H1 (cell line): ENCODE data around the gene DYSF. TPM values are rescaled to one million over a fixed set of nuclear protein-coding genes. Genes with fewer than 3 reads are reported as not detected.

Source experiments
- BACH1 ChIP-seq: IDR thresholded peaks from 2 replicates; pipeline ENCODE4 v1.6.1; 2012; ENCODE audit warnings: low read length, improper control_type of control experiment
- JUND ChIP-seq: IDR thresholded peaks from 2 replicates; pipeline ENCODE4 v1.6.1; 2011; ENCODE audit warnings: mild to moderate bottlenecking, improper control_type of control experiment, low read length
- PHF8 ChIP-seq: fragments of 200-600 bp; sonication (generic); conservative IDR thresholded peaks from 2 replicates; pipeline ENCODE4 v1.7.1; 2012; ENCODE audit warnings: low read depth, mild to moderate bottlenecking, inconsistent platforms, low read length, moderate library complexity
- RAD21 ChIP-seq, 2 experiments: IDR thresholded peaks in 1 of 2; conservative IDR thresholded peaks in 1 of 2; 2 replicates each; pipeline ENCODE4 v1.6.1; 2011; ENCODE audit warnings: low read depth in 2 of 2, low read length in 2 of 2, improper control_type of control experiment in 1 of 2, inconsistent platforms in 1 of 2, mild to moderate bottlenecking in 1 of 2, moderate library complexity in 1 of 2
- RBBP5 ChIP-seq: IDR thresholded peaks from 2 replicates; pipeline ENCODE4 v1.7.1; 2012; ENCODE audit warnings: low read depth, mild to moderate bottlenecking, inconsistent platforms, low read length, moderate library complexity, borderline replicate concordance
- RFX5 ChIP-seq: IDR thresholded peaks from 2 replicates; pipeline ENCODE4 v1.6.1; 2011; ENCODE audit warnings: low read depth, low read length, improper control_type of control experiment, borderline replicate concordance
- polyA plus RNA-seq, 7 experiments: library from polyadenylated mRNA; depleted of rRNA in 3 of 7; stranded (reverse) in 5 of 7; unstranded in 2 of 7; fragments of >200 nt in 5 of 7; fragments of 200-250 nt in 2 of 7; gene quantifications; 1 replicate in 5 of 7; 2 replicates in 1 of 7; 4 replicates in 1 of 7; pipeline versions ENCODE4 v1.2.1 to v1.2.3, GENCODE V29; 2011 to 2013; ENCODE audit warnings: missing spikeins in 2 of 7, mixed read lengths in 2 of 7
- total RNA-seq: library from RNA; stranded (reverse); fragmentation: NEBNext Ultra II Directional; extraction: Animal tissue kit (Norgen Biotek cat#: 25700); gene quantifications from 2 replicates; pipeline ENCODE4 v1.2.1, GENCODE V29; 2021
- TF ChIP-seq, protein P1 (sequence below): IDR thresholded peaks from 2 replicates; pipeline ENCODE4 v1.6.1; 2011; ENCODE audit warnings: low read depth, mild to moderate bottlenecking, low read length; ENCODE audit not compliant: insufficient read depth

Gene DYSF
- total and polyA plus RNA-seq, 2 of the 8 experiments (the other 6 are each of a cell fraction or from before 2014, with no cell fraction given): 5.8 to 7.1 TPM

- TF ChIP-seq RAD21 (IDR thresholded peaks at IDR 0.05 in 1 of 2, conservative IDR thresholded peaks at IDR 0.05 in 1 of 2; ENCODE audit: low read depth in 2 of 2, low read length in 2 of 2): peak in 1 of 2 experiments; percentile 46; a peak in 1 of 4 replicates
- no peak for TF ChIP-seq BACH1
- no peak for TF ChIP-seq PHF8
- no peak for TF ChIP-seq RBBP5
- no peak for TF ChIP-seq RFX5
- TF ChIP-seq, protein P1, sequence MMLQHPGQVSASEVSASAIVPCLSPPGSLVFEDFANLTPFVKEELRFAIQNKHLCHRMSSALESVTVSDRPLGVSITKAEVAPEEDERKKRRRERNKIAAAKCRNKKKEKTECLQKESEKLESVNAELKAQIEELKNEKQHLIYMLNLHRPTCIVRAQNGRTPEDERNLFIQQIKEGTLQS: no peak
- no peak for TF ChIP-seq JUND
These were observed 28.7 kb downstream of the DYSF start (continued) for GRCh38 chr2:71482055-71482454.
